GM23338 (cell line): ENCODE measurements around the gene RRP1. TPM values are rescaled to one million over a fixed set of nuclear protein-coding genes. Genes with fewer than 3 reads are reported as not detected.
"Not testable (repeated sequence)": the region's sequence is repeated elsewhere in the genome, so short reads cannot be mapped to it uniquely, and the experiment has no call there.

ENCODE experiments used
- ATAC-seq: fragments of 200-7000 bp; cut with Tn5 transposase; 3 replicates; pipeline ENCODE4 v1.9.1; 2020
- DNase-seq: peaks from one replicate; pipeline ENCODE4 v3.0.0-alpha.2; 2015; ENCODE audit warnings: low spot score
- H2AFZ ChIP-seq: fragments of 200-600 bp; sonication (generic); 2 replicates; pipeline ENCODE4 v1.8.0; 2016; ENCODE audit warnings: antibody characterized with exemption, mild to moderate bottlenecking, moderate library complexity
- H3F3A ChIP-seq: fragments of 200-600 bp; sonication (generic); replicated peaks from 2 replicates; pipeline ENCODE4 v1.8.0; 2017; ENCODE audit warnings: antibody characterized with exemption, mixed run types, low read depth
- H3K27ac ChIP-seq: fragments of 200-600 bp; sonication (generic); 2 replicates; pipeline ENCODE4 v1.6.1; 2016; ENCODE audit warnings: low read depth
- H3K27me3 ChIP-seq: fragments of 200-600 bp; sonication (generic); 2 replicates; pipeline ENCODE4 v1.8.0; 2016; ENCODE audit warnings: mild to moderate bottlenecking, mixed run types, moderate library complexity; ENCODE audit not compliant: insufficient read depth
- H3K36me3 ChIP-seq: fragments of 200-600 bp; sonication (generic); 2 replicates; pipeline ENCODE4 v1.8.0; 2016; ENCODE audit warnings: mild to moderate bottlenecking; ENCODE audit not compliant: insufficient read depth
- H3K4me1 ChIP-seq: fragments of 200-600 bp; sonication (generic); 2 replicates; pipeline ENCODE4 v1.8.0; 2016; ENCODE audit warnings: mild to moderate bottlenecking, moderate library complexity; ENCODE audit not compliant: insufficient read depth
- H3K4me2 ChIP-seq: fragments of 200-600 bp; sonication (generic); 2 replicates; pipeline ENCODE4 v1.7.1; 2017; ENCODE audit warnings: mixed run types
- H3K4me3 ChIP-seq: fragments of 200-600 bp; sonication (generic); 2 replicates; pipeline ENCODE4 v1.6.1; 2016; ENCODE audit warnings: mixed run types
- H3K79me2 ChIP-seq: fragments of 200-600 bp; sonication (generic); replicated peaks from 2 replicates; pipeline ENCODE4 v1.8.0; 2017; ENCODE audit warnings: mild to moderate bottlenecking; ENCODE audit not compliant: insufficient read depth
- H3K9me2 ChIP-seq: fragments of 200-600 bp; sonication (generic); 2 replicates; pipeline ENCODE4 v1.8.0; 2017; ENCODE audit not compliant: insufficient read depth
- H4K20me1 ChIP-seq: fragments of 200-600 bp; sonication (generic); replicated peaks from 2 replicates; pipeline ENCODE4 v1.8.0; 2017; ENCODE audit warnings: mild to moderate bottlenecking; ENCODE audit not compliant: insufficient read depth
- H3K27ac Mint-ChIP-seq: 2 replicates; pipeline ENCODE4 v1.8.0; 2020; ENCODE audit warnings: inconsistent platforms, mild to moderate bottlenecking, moderate library complexity, mixed read lengths
- H3K27me3 Mint-ChIP-seq: 3 replicates; pipeline ENCODE4 v1.8.0; 2022; ENCODE audit warnings: low read depth, mild to moderate bottlenecking, moderate library complexity, mixed read lengths, inconsistent platforms; ENCODE audit not compliant: insufficient read depth, poor library complexity
- H3K36me3 Mint-ChIP-seq: 3 replicates; pipeline ENCODE4 v1.8.0; 2021; ENCODE audit warnings: low read depth, mild to moderate bottlenecking, inconsistent platforms, moderate library complexity, mixed read lengths
- H3K4me1 Mint-ChIP-seq: 3 replicates; pipeline ENCODE4 v1.8.0; 2020; ENCODE audit warnings: mild to moderate bottlenecking, inconsistent platforms, mixed read lengths
- H3K4me3 Mint-ChIP-seq: 3 replicates; pipeline ENCODE4 v1.8.0; 2021; ENCODE audit warnings: moderate library complexity, mild to moderate bottlenecking, inconsistent platforms, mixed read lengths
- H3K9me3 Mint-ChIP-seq: 3 replicates; pipeline ENCODE4 v1.8.0; 2020; ENCODE audit warnings: moderate library complexity, mild to moderate bottlenecking, inconsistent platforms, mixed read lengths
- EZH2 ChIP-seq: fragments of 200-600 bp; sonication (generic); IDR thresholded peaks from one replicate; pipeline ENCODE4 v1.8.0; 2017; ENCODE audit warnings: antibody characterized with exemption, mild to moderate bottlenecking, low read depth; ENCODE audit not compliant: unreplicated experiment
- JUNB ChIP-seq: IDR thresholded peaks from one replicate; pipeline ENCODE4 v1.6.1; 2016; ENCODE audit warnings: antibody characterized with exemption; ENCODE audit not compliant: unreplicated experiment
- NANOG ChIP-seq: IDR thresholded peaks from 2 replicates; pipeline ENCODE4 v1.6.1; 2016; ENCODE audit warnings: antibody characterized with exemption, borderline replicate concordance
- STAT1 ChIP-seq: IDR thresholded peaks from one replicate; pipeline ENCODE4 v1.6.1; 2016; ENCODE audit warnings: antibody characterized with exemption; ENCODE audit not compliant: unreplicated experiment
- polyA plus RNA-seq: library from polyadenylated mRNA; unstranded; fragments of >200 nt; fragmentation: Nextera tagmentation; extraction: Ambion mirVana; gene quantifications from 2 replicates; pipeline ENCODE4 v1.2.1, GENCODE V29; 2016
- total RNA-seq: library from RNA; depleted of rRNA; stranded (reverse); fragments of >200 nt; shearing (Covaris generic); gene quantifications from 2 replicates; pipeline ENCODE4 v1.2.3, GENCODE V29; 2014
- TF ChIP-seq, protein P1 (sequence below), 2 experiments: fragments of 200-600 bp in 1 of 2; sonication (generic) in 1 of 2; conservative IDR thresholded peaks; 2 replicates each; pipeline versions ENCODE4 v1.5.1 to v1.6.1; 2016 to 2017; ENCODE audit warnings: antibody characterized with exemption in 2 of 2, low read depth in 2 of 2, mild to moderate bottlenecking in 2 of 2, moderate library complexity in 1 of 2
- TF ChIP-seq, protein P2 (sequence below): fragments of 250-450 bp; sonication (Bioruptor Pico); IDR thresholded peaks from 2 replicates; pipeline ENCODE4 v1.5.0; 2020; ENCODE audit warnings: mild to moderate bottlenecking, moderate library complexity

Gene RRP1
- total and polyA plus RNA-seq, 2 experiments from 2014 or later: 36.5 to 63.5 TPM

DNA sequence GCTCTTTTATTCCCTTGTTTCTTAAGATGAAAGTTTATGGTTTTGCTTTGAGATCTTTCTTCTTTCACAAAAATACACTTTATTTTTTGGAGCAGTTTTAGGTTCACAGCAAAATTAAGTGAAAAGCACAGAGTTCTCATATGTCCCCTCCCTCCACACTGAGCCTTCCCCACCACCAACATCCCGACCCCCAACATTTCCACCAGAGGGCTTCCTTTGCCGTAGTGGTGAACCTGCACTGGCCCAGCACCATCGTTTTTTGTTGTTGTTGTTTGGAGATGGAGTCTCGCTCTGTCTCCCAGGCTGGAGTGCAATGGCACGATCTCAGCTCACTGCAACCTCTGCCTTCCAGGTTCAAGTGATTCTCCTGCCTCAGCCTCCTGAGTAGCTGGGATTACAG lies 55.5 kb downstream of the RRP1 start:
- DNase-seq (peak; percentile 59), ATAC-seq (peak; percentile 91)
- not testable (repeated sequence) for H4K20me1 ChIP-seq, H3K27me3 ChIP-seq, H3K27me3 Mint-ChIP-seq, H3K4me2 ChIP-seq, H3K27ac Mint-ChIP-seq, H3K4me3 ChIP-seq, H3K9me3 Mint-ChIP-seq, H3K4me1 Mint-ChIP-seq, H3F3A ChIP-seq, H3K36me3 ChIP-seq, H3K9me2 ChIP-seq, H3K27ac ChIP-seq, H3K4me1 ChIP-seq, H3K36me3 Mint-ChIP-seq, H3K79me2 ChIP-seq, H3K4me3 Mint-ChIP-seq
- TF ChIP-seq, protein P1, sequence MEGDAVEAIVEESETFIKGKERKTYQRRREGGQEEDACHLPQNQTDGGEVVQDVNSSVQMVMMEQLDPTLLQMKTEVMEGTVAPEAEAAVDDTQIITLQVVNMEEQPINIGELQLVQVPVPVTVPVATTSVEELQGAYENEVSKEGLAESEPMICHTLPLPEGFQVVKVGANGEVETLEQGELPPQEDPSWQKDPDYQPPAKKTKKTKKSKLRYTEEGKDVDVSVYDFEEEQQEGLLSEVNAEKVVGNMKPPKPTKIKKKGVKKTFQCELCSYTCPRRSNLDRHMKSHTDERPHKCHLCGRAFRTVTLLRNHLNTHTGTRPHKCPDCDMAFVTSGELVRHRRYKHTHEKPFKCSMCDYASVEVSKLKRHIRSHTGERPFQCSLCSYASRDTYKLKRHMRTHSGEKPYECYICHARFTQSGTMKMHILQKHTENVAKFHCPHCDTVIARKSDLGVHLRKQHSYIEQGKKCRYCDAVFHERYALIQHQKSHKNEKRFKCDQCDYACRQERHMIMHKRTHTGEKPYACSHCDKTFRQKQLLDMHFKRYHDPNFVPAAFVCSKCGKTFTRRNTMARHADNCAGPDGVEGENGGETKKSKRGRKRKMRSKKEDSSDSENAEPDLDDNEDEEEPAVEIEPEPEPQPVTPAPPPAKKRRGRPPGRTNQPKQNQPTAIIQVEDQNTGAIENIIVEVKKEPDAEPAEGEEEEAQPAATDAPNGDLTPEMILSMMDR (conservative IDR thresholded peaks at IDR 0.05; ENCODE audit: low read depth in 2 of 2): peak; percentile 32 to 67
- H2AFZ ChIP-seq: peak overlapping the region; percentile 66

DNA sequence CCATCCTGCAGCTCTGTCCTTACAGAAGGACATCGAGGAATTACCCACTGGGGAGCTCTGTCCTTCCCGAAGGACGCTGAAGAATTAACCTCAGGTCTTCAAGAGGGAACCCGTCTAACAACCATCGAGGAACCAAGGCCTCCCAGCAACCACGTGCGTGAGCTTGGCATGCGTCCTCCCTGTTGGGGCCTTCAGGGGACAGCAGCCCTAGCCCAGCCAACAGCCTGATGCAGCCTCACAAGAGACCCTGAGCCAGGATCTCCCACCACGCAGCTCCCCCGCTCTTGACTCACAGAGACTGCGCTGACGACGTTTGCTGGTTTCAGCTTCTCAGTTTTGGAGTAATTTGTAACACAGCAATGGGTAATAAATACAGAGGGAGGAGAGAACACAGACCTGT lies 56.0 kb downstream of the RRP1 start:
- DNase-seq (no peak), ATAC-seq (peak; percentile 43; the same call in 2 of the 3 replicates)
- Histone ChIP-seq H3K27me3 (no peaks in the 10 kb centered on the region), H3K27ac (no peak overlapping the region), H3K79me2 (no peaks in the 10 kb centered on the region), H3K4me1 (no peaks in the 10 kb centered on the region), H3K36me3 (no peaks in the 10 kb centered on the region), H3K9me2 (no peaks in the 10 kb centered on the region), H3K4me3 (no peak overlapping the region), H4K20me1 (no peaks in the 10 kb centered on the region), H2AFZ (peak overlapping the region; percentile 66), H3F3A (no peaks in the 10 kb centered on the region), H3K4me2 (no peak overlapping the region)
- no peaks in the 10 kb centered on the region for H3K36me3 Mint-ChIP-seq
- no peaks in the 10 kb centered on the region for H3K4me1 Mint-ChIP-seq
- no peaks in the 10 kb centered on the region for H3K9me3 Mint-ChIP-seq
- H3K27me3 Mint-ChIP-seq: peaks cover 3% of the 10 kb centered on the region
- no peak for TF ChIP-seq NANOG
- no peak for TF ChIP-seq EZH2
- no peak for TF ChIP-seq JUNB
- TF ChIP-seq STAT1: no peak
- TF ChIP-seq, protein P2, sequence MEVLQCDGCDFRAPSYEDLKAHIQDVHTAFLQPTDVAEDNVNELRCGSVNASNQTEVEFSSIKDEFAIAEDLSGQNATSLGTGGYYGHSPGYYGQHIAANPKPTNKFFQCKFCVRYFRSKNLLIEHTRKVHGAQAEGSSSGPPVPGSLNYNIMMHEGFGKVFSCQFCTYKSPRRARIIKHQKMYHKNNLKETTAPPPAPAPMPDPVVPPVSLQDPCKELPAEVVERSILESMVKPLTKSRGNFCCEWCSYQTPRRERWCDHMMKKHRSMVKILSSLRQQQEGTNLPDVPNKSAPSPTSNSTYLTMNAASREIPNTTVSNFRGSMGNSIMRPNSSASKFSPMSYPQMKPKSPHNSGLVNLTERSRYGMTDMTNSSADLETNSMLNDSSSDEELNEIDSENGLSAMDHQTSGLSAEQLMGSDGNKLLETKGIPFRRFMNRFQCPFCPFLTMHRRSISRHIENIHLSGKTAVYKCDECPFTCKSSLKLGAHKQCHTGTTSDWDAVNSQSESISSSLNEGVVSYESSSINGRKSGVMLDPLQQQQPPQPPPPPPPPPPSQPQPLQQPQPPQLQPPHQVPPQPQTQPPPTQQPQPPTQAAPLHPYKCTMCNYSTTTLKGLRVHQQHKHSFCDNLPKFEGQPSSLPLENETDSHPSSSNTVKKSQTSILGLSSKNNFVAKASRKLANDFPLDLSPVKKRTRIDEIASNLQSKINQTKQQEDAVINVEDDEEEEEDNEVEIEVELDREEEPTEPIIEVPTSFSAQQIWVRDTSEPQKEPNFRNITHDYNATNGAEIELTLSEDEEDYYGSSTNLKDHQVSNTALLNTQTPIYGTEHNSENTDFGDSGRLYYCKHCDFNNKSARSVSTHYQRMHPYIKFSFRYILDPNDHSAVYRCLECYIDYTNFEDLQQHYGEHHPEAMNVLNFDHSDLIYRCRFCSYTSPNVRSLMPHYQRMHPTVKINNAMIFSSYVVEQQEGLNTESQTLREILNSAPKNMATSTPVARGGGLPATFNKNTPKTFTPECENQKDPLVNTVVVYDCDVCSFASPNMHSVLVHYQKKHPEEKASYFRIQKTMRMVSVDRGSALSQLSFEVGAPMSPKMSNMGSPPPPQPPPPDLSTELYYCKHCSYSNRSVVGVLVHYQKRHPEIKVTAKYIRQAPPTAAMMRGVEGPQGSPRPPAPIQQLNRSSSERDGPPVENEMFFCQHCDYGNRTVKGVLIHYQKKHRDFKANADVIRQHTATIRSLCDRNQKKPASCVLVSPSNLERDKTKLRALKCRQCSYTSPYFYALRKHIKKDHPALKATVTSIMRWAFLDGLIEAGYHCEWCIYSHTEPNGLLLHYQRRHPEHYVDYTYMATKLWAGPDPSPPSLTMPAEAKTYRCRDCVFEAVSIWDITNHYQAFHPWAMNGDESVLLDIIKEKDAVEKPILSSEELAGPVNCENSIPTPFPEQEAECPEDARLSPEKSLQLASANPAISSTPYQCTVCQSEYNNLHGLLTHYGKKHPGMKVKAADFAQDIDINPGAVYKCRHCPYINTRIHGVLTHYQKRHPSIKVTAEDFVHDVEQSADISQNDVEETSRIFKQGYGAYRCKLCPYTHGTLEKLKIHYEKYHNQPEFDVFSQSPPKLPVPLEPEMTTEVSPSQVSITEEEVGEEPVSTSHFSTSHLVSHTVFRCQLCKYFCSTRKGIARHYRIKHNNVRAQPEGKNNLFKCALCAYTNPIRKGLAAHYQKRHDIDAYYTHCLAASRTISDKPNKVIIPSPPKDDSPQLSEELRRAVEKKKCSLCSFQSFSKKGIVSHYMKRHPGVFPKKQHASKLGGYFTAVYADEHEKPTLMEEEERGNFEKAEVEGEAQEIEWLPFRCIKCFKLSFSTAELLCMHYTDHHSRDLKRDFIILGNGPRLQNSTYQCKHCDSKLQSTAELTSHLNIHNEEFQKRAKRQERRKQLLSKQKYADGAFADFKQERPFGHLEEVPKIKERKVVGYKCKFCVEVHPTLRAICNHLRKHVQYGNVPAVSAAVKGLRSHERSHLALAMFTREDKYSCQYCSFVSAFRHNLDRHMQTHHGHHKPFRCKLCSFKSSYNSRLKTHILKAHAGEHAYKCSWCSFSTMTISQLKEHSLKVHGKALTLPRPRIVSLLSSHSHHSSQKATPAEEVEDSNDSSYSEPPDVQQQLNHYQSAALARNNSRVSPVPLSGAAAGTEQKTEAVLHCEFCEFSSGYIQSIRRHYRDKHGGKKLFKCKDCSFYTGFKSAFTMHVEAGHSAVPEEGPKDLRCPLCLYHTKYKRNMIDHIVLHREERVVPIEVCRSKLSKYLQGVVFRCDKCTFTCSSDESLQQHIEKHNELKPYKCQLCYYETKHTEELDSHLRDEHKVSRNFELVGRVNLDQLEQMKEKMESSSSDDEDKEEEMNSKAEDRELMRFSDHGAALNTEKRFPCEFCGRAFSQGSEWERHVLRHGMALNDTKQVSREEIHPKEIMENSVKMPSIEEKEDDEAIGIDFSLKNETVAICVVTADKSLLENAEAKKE (CRISPR knock-in tag): no peak
- TF ChIP-seq, protein P1 (conservative IDR thresholded peaks at IDR 0.05; ENCODE audit: low read depth in 2 of 2): no peak
- no peak overlapping the region for H3K4me3 Mint-ChIP-seq
- H3K27ac Mint-ChIP-seq: no peak overlapping the region
